Measurements from ENCODE around the gene PDPN.
"Not testable (repeated sequence)": the region's sequence is repeated elsewhere in the genome, so short reads cannot be mapped to it uniquely, and the experiment has no call there.

Gene PDPN

DNA sequence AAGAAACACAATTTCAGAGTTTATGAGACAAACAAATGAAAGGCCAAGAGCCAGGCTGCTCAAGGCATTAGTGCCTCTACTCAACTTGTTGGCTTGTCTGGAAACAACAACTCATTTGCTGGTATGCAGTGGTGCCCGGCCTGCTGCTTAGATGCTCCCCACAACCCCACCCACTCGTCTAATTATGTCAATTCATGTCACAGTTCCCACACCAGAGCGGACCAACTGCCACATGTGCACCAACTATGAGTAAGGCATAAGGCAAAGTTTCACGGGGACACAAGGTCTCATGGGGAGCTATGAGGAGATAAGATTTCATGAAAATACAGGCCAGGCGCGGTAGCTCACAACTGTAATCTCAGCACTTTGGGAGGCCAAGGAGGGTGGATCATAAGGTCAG is 35.4 kb upstream of the PDPN start:
- no peaks in the 10 kb centered on the region for H3K36me3 ChIP-seq
- H3K27me3 ChIP-seq, result no peaks in the 10 kb centered on the region
- no peaks in the 10 kb centered on the region for H4K20me1 ChIP-seq
- H3K9ac ChIP-seq, result no peak overlapping the region
- peaks cover 7% of the 10 kb centered on the region for H3K4me1 ChIP-seq
- no peak overlapping the region for H3K4me3 ChIP-seq
- no peak for TF ChIP-seq Cebpa-rat (IDR thresholded peaks at IDR 0.05)
- no peak overlapping the region for H3K4me2 ChIP-seq
- no peak overlapping the region for H3K27ac ChIP-seq
- no peaks in the 10 kb centered on the region for H3K9me3 ChIP-seq

DNA sequence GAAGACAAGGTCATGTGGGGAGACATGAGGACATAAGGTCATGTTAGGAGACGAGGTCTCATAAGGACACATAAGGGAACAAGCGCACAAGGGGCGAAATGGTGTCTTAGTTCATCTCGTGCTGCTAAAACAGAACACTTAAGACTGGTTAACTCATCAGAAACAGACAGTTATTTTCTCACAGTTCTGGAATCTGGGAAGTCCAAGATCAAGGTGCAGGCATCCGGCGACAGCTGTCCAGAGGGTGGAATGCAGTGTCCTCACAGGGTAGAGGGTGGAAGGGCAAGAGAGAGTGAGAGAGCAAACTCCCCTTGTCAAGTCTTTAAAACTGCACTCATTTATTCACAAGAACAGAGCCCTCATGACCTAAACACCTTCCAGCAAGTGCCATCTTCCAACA is 34.6 kb upstream of the PDPN start:
- H3K27ac ChIP-seq, result no peak overlapping the region
- peaks cover 7% of the 10 kb centered on the region for H3K4me1 ChIP-seq
- H4K20me1 ChIP-seq, result no peaks in the 10 kb centered on the region
- H3K9me3 ChIP-seq, result no peaks in the 10 kb centered on the region
- no peak for TF ChIP-seq Cebpa-rat (IDR thresholded peaks at IDR 0.05)
- H3K36me3 ChIP-seq, result no peaks in the 10 kb centered on the region
- no peaks in the 10 kb centered on the region for H3K27me3 ChIP-seq
- H3K4me2 ChIP-seq, result no peak overlapping the region
- H3K4me3 ChIP-seq, result no peak overlapping the region
- H3K9ac ChIP-seq, result no peak overlapping the region

DNA sequence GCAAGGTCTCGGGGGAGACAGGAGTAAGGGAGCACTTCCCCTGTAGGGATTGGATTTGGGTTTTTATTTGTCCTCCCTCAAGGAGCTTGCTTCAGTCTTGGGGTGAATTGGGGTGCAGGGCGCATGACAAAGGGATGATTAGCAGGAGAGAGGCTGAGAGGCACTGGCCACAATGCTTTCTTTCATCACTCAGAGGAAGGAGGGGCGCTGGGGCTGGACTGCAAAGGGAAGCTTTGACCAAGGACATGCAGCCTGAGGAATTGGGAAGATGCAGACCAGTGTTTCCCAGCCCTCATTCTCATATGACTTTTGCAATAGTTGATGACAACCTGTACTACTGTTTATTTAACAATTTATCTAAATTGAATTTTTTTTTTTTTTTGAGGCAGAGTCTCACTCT is 34.1 kb upstream of the PDPN start:
- H3K4me2 ChIP-seq, result no peak overlapping the region
- no peak overlapping the region for H3K27ac ChIP-seq
- H3K36me3 ChIP-seq, result no peaks in the 10 kb centered on the region
- no peaks in the 10 kb centered on the region for H4K20me1 ChIP-seq
- no peak overlapping the region for H3K4me3 ChIP-seq
- H3K27me3 ChIP-seq, result no peaks in the 10 kb centered on the region
- no peak overlapping the region for H3K9ac ChIP-seq
- TF ChIP-seq Cebpa-rat (IDR thresholded peaks at IDR 0.05), result no peak
- peaks cover 7% of the 10 kb centered on the region for H3K4me1 ChIP-seq
- no peaks in the 10 kb centered on the region for H3K9me3 ChIP-seq

DNA sequence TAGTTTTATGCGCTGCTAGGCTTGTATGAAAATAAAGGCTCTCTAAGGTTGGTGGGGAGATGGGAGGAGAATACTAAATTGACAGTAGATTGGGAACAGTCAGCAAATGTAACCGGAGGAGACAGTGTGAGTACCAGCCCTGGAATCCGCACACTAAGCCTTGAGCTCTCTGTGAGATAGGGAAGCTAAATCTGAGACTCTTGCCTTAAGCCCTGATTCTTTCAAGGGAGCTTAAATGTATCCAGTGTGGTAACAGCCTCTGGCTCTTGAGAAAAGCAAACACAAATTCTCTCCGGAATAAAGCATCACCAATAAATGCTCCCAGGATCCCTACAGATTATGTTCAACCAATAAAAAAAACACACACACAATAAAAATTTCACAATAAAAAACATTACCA is 33.0 kb upstream of the PDPN start:
- H3K4me3 ChIP-seq, result no peak overlapping the region
- H3K27ac ChIP-seq, result no peak overlapping the region
- H3K4me2 ChIP-seq, result no peak overlapping the region
- H3K9ac ChIP-seq, result no peak overlapping the region
- no peaks in the 10 kb centered on the region for H3K27me3 ChIP-seq
- no peaks in the 10 kb centered on the region for H3K36me3 ChIP-seq
- H3K4me1 ChIP-seq, result peaks cover 6% of the 10 kb centered on the region
- H4K20me1 ChIP-seq, result no peaks in the 10 kb centered on the region
- TF ChIP-seq Cebpa-rat (IDR thresholded peaks at IDR 0.05), result no peak
- no peaks in the 10 kb centered on the region for H3K9me3 ChIP-seq

DNA sequence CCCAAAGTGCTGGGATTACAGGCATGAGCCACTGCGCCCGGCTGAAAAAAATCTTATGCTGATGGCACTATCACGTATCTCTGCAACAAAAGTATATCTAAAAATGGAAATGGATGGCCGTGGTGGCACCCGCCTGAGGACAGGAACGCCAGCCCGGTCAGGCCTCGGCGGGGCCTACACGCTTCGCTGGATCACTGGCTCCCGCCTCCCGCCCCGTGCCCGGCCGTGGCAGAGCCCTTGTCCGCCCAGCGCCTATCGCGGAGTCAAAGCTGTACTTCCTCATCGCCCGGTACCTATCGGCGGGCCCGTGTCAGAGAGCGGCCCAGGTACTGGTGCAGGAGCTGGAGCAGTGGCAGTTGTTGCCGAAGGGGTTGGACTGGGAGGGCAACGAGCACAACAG is 28.8 kb upstream of the PDPN start:
- no peak for TF ChIP-seq Cebpa-rat (IDR thresholded peaks at IDR 0.05)
- H3K4me3 ChIP-seq, result no peak overlapping the region
- H3K27ac ChIP-seq, result no peak overlapping the region
- H4K20me1 ChIP-seq, result no peaks in the 10 kb centered on the region
- H3K9me3 ChIP-seq, result no peaks in the 10 kb centered on the region
- no peak overlapping the region for H3K4me2 ChIP-seq
- H3K9ac ChIP-seq, result no peak overlapping the region
- H3K36me3 ChIP-seq, result no peaks in the 10 kb centered on the region
- no peaks in the 10 kb centered on the region for H3K4me1 ChIP-seq
- no peaks in the 10 kb centered on the region for H3K27me3 ChIP-seq

DNA sequence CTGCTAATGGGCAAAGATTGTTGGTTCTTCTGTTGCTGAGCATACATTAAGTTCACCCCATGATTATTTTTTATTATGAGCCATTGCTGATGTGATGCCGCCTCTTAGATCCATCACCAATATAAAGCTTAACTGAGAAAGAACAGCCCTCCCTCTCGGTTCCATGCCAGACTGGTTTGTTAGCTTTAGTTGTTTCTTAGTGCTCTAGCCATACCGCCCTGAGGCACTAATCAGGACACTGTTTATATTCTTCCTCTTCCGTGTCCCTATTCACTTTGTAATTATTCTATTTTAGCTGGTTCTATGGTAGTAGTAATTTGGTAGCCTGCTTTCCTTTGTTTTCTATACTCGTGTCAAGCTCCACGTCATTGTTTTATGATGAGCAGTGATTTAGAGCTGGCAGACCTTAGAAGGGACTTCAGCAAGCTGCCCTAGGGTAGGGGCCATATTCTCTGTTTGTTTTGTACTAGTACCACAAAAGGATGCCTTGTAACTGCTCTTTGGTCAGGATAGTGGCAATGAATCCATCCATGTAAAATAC is 27.3 kb upstream of the PDPN start:
- no peaks in the 10 kb centered on the region for H3K36me3 ChIP-seq
- no peaks in the 10 kb centered on the region for H3K9me3 ChIP-seq
- H3K27ac ChIP-seq, result no peak overlapping the region
- no peak overlapping the region for H3K4me2 ChIP-seq
- TF ChIP-seq Cebpa-rat (IDR thresholded peaks at IDR 0.05), result no peak
- H4K20me1 ChIP-seq, result no peaks in the 10 kb centered on the region
- no peaks in the 10 kb centered on the region for H3K4me1 ChIP-seq
- H3K9ac ChIP-seq, result no peak overlapping the region
- no peaks in the 10 kb centered on the region for H3K27me3 ChIP-seq
- H3K4me3 ChIP-seq, result no peak overlapping the region

DNA sequence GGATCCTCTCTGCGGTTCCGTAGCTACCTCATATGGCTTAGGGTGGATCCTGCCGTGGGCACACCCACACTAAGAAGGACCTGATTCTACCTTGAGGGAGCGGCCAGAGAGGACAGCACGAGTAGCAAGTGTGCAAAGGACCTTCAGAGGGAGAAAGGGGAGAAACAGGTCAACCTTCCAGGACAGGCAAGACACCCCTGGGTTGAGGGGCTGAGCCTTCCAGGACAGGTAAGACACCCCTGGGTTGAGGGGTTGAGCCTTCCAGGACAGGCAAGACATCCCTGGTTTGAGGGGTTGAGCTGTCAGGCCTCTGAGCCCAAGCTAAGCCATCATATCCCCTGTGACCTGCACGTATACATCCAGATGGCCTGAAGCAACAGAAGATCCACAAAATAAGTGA is 23.1 kb upstream of the PDPN start:
- no peak for TF ChIP-seq Cebpa-rat (IDR thresholded peaks at IDR 0.05)
- no peaks in the 10 kb centered on the region for H3K36me3 ChIP-seq
- no peaks in the 10 kb centered on the region for H3K9me3 ChIP-seq
- no peaks in the 10 kb centered on the region for H4K20me1 ChIP-seq
- H3K9ac ChIP-seq, result no peak overlapping the region
- H3K4me1 ChIP-seq, result no peaks in the 10 kb centered on the region
- H3K27ac ChIP-seq, result no peak overlapping the region
- no peaks in the 10 kb centered on the region for H3K27me3 ChIP-seq
- H3K4me2 ChIP-seq, result no peak overlapping the region
- H3K4me3 ChIP-seq, result no peak overlapping the region

DNA sequence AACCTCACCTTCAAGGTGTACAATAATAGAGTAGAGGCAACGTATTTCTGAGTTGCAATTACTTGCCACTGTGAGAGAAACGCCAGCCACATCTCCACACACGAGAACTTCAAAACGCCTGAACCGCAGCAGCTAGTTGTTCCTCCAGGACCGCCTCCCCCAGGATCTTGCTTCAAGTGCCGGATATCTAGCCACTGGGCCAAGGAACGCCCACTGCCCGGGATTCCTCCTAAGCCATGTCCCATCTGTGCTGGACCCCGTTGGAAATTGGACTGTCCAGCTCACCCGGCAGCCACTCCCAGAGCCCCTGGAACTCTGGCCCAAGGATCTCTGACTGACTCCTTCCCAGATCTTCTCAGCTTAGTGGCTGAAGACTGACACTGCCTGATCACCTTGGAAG is 20.7 kb upstream of the PDPN start:
- H3K4me1 ChIP-seq, H4K20me1 ChIP-seq, H3K4me2 ChIP-seq: not testable (repeated sequence)

DNA sequence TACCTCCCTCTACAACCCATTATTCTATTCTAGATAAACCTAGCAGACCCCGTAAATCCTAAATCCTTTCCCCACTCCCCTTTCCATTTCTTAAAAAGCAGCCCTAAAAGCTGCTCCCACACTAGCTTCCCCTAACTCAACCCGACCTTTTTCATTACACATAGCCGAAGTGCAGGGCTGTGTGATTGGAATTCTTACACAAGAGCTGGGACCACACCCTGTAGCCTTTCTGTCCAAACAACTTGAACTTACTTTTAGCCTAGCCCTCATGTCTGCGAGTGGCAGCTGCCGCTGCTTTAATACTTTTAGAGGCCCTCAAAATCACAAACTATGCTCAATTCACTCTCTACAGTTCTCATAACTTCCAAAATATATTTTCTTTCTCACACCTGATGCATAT is 19.6 kb upstream of the PDPN start:
- no peaks in the 10 kb centered on the region for H3K4me1 ChIP-seq
- H3K9me3 ChIP-seq, result no peaks in the 10 kb centered on the region
- no peak overlapping the region for H3K4me2 ChIP-seq
- H3K4me3 ChIP-seq, result no peak overlapping the region
- H3K9ac ChIP-seq, result no peak overlapping the region
- no peaks in the 10 kb centered on the region for H4K20me1 ChIP-seq
- H3K27ac ChIP-seq, result no peak overlapping the region
- H3K36me3 ChIP-seq, result no peaks in the 10 kb centered on the region
- no peak for TF ChIP-seq Cebpa-rat (IDR thresholded peaks at IDR 0.05)
- no peaks in the 10 kb centered on the region for H3K27me3 ChIP-seq

More for the DNA sequence above, 20.7 kb upstream of the PDPN start:
- H3K36me3 ChIP-seq, H3K27me3 ChIP-seq, H3K9ac ChIP-seq, H3K4me3 ChIP-seq, H3K9me3 ChIP-seq, H3K27ac ChIP-seq: not testable (repeated sequence)

DNA sequence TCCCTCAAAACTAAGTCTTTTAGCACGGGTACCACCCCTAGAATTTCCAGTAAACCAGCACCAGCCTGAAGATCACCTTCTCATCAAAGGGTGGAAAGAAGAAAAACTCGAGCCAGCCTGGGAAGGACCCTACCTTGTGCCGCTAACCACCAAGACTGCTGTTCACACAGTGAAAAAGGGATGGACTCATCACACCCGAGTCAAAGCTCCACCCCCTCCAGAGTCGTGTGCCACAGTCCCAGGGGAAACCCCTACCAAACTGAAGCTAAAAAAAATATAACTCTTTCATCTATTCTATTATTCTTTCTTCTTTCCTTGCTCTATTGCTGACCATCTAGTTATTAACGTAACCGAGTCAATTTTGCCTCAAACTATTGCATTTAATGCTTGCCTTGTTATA is 13.2 kb upstream of the PDPN start:
- not testable (repeated sequence) for H3K9ac ChIP-seq, H3K4me1 ChIP-seq, H4K20me1 ChIP-seq, H3K27me3 ChIP-seq, H3K4me2 ChIP-seq, H3K36me3 ChIP-seq, H3K9me3 ChIP-seq, H3K4me3 ChIP-seq, H3K27ac ChIP-seq

DNA sequence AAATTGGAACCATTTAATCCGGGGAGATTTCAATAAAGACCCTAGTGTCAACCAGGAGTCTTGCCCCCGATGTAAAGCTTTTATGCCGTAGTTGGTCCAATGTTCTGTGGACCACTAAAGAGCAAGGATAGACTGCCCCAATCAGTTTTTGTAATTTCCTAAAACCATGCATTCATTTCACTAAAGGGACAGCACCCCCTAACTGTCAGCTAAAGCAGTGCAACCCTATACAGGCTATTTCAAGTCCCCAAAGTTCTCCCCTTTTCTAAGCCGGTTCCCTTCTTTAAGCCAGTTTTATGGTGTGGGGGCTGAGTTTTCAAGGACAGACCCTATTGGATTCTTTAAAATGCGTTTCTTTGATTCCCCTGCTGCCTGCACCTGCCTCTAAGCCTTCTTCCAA is 12.7 kb upstream of the PDPN start:
- H3K4me2 ChIP-seq, result no peak overlapping the region
- H3K9me3 ChIP-seq, result no peaks in the 10 kb centered on the region
- H3K36me3 ChIP-seq, result no peaks in the 10 kb centered on the region
- H3K27ac ChIP-seq, result no peak overlapping the region
- no peak overlapping the region for H3K4me3 ChIP-seq
- no peaks in the 10 kb centered on the region for H3K27me3 ChIP-seq
- no peak overlapping the region for H3K9ac ChIP-seq
- no peaks in the 10 kb centered on the region for H4K20me1 ChIP-seq
- no peak for TF ChIP-seq Cebpa-rat (IDR thresholded peaks at IDR 0.05)
- peaks cover 7% of the 10 kb centered on the region; the same call in 1 of the 2 replicates for H3K4me1 ChIP-seq
